H1 (cell line): ENCODE data around the gene KCNAB2. TPM values are rescaled to one million over a fixed set of nuclear protein-coding genes. Genes with fewer than 3 reads are reported as not detected.

ENCODE experiments used
- CTCF ChIA-PET: fragments of 300-600 bp; sonication (Branson Sonifier 250); formaldehyde crosslinking; loops from one replicate; lab custom pipeline; 2021; ENCODE audit not compliant: partially characterized antibody; lab: Charles Lee
- POLR2A ChIA-PET: fragments of 300-600 bp; sonication (Branson Sonifier 250); formaldehyde crosslinking; loops from one replicate; lab custom pipeline; 2021; ENCODE audit warnings: inconsistent platforms; ENCODE audit not compliant: partially characterized antibody; lab: Charles Lee
- DNase-seq, 2 experiments: peaks; one replicate each; pipeline versions ENCODE4 v3.0.0 to v3.0.0-alpha.2; 2010 to 2022; ENCODE audit warnings: low spot score in 2 of 2, low read depth in 1 of 2, mixed read lengths in 1 of 2
- FAIRE-seq: peaks from 2 replicates; lab custom pipeline; 2011; peaks lifted over from hg19 to GRCh38; lab: Jason Lieb, UNC
- H2AFZ ChIP-seq: 2 replicates; pipeline ENCODE4 v1.8.1; 2012; ENCODE audit warnings: low read length, inconsistent platforms
- H2AK5ac ChIP-seq: 2 replicates; pipeline ENCODE4 v1.6.1; 2013; ENCODE audit warnings: low read depth, low read length
- H2BK120ac ChIP-seq: replicated peaks from 2 replicates; pipeline ENCODE3; 2013; ENCODE audit warnings: low read depth, low read length, inconsistent platforms
- H2BK12ac ChIP-seq: 2 replicates; pipeline ENCODE4 v1.6.1; 2013; ENCODE audit warnings: low read depth, low read length
- H2BK15ac ChIP-seq: 2 replicates; pipeline ENCODE4 v1.6.1; 2013; ENCODE audit warnings: low read length
- H2BK20ac ChIP-seq: 2 replicates; pipeline ENCODE4 v1.6.1; 2013; ENCODE audit warnings: low read length
- H2BK5ac ChIP-seq: 2 replicates; pipeline ENCODE4 v1.6.1; 2013; ENCODE audit warnings: low read depth, low read length
- H3K14ac ChIP-seq: 2 replicates; pipeline ENCODE4 v1.6.1; 2013; ENCODE audit warnings: inconsistent platforms; ENCODE audit not compliant: insufficient read length
- H3K18ac ChIP-seq: 2 replicates; pipeline ENCODE4 v1.6.1; 2013; ENCODE audit warnings: low read length; ENCODE audit errors: extremely low read depth
- H3K23ac ChIP-seq: 2 replicates; pipeline ENCODE4 v1.6.1; 2013; ENCODE audit warnings: inconsistent platforms; ENCODE audit not compliant: insufficient read length
- H3K23me2 ChIP-seq: 2 replicates; pipeline ENCODE4 v1.6.1; 2013; ENCODE audit warnings: low read depth, low read length
- H3K27ac ChIP-seq: 2 replicates; pipeline ENCODE4 v1.6.1; 2011; ENCODE audit warnings: low read depth, low read length, inconsistent platforms
- H3K27me3 ChIP-seq, 4 experiments: replicated peaks in 1 of 4; 1 replicate in 1 of 4; 2 replicates in 3 of 4; pipeline versions ENCODE4 v1.6.1 to v1.8.1; 2011 to 2013; ENCODE audit warnings: low read length in 3 of 4, mild to moderate bottlenecking in 3 of 4, inconsistent platforms in 2 of 4, mixed read lengths in 2 of 4, moderate library complexity in 1 of 4; ENCODE audit not compliant: control insufficient read depth in 3 of 4, insufficient read depth in 3 of 4; ENCODE audit errors: extremely low read depth in 1 of 4
- H3K36me3 ChIP-seq, 4 experiments: 2 replicates each; pipeline versions ENCODE4 v1.6.1 to v1.8.1; 2011 to 2013; ENCODE audit warnings: mild to moderate bottlenecking in 4 of 4, low read length in 3 of 4, moderate library complexity in 2 of 4, control low read depth in 1 of 4, inconsistent platforms in 1 of 4; ENCODE audit not compliant: insufficient read depth in 4 of 4, control insufficient read depth in 2 of 4
- H3K4ac ChIP-seq: replicated peaks from 2 replicates; pipeline ENCODE3; 2013; ENCODE audit warnings: low read length, low read depth, mixed read lengths, inconsistent platforms; ENCODE audit not compliant: insufficient read length
- H3K4me1 ChIP-seq, 4 experiments: replicated peaks in 1 of 4; 1 replicate in 1 of 4; 2 replicates in 3 of 4; pipeline versions ENCODE4 v1.6.1 to v1.8.1; 2011 to 2013; ENCODE audit warnings: low read length in 3 of 4, inconsistent platforms in 2 of 4, mixed read lengths in 1 of 4; ENCODE audit not compliant: insufficient read depth in 4 of 4, control insufficient read depth in 3 of 4
- H3K4me2 ChIP-seq, 2 experiments: 2 replicates each; pipeline versions ENCODE4 v1.6.1 to v1.8.1; 2011 to 2013; ENCODE audit warnings: low read depth in 2 of 2, low read length in 2 of 2, control low read depth in 1 of 2, inconsistent platforms in 1 of 2, mild to moderate bottlenecking in 1 of 2; ENCODE audit not compliant: insufficient read depth in 1 of 2
- H3K4me3 ChIP-seq, 4 experiments: fragments of 200-600, 300-600 bp in 1 of 4; sonication (generic), shearing (Covaris generic), sonication (Bioruptor Twin) in 1 of 4; 2 replicates each; pipeline versions ENCODE4 v1.5.1 to v1.8.1; 2011 to 2016; ENCODE audit warnings: low read length in 4 of 4, low read depth in 3 of 4, control low read depth in 2 of 4, inconsistent platforms in 2 of 4, mild to moderate bottlenecking in 2 of 4, mixed read lengths in 1 of 4, moderate library complexity in 1 of 4; ENCODE audit not compliant: insufficient read depth in 2 of 4; ENCODE audit errors: extremely low read depth in 1 of 4
- H3K56ac ChIP-seq: replicated peaks from 2 replicates; pipeline ENCODE3; 2013; ENCODE audit warnings: low read depth, mild to moderate bottlenecking, mixed read lengths, low read length, inconsistent platforms; ENCODE audit not compliant: insufficient read length
- H3K79me1 ChIP-seq: 2 replicates; pipeline ENCODE4 v1.6.1; 2013; ENCODE audit warnings: low read depth, low read length, control low read depth
- H3K79me2 ChIP-seq, 2 experiments: 2 replicates each; pipeline versions ENCODE4 v1.6.1 to v1.8.1; 2012 to 2013; ENCODE audit warnings: low read length in 2 of 2, mild to moderate bottlenecking in 2 of 2, inconsistent platforms in 1 of 2; ENCODE audit not compliant: insufficient read depth in 2 of 2, control insufficient read depth in 1 of 2
- H3K9ac ChIP-seq, 4 experiments: replicated peaks in 1 of 4; 1 replicate in 1 of 4; 2 replicates in 3 of 4; pipeline versions ENCODE4 v1.6.1 to v1.8.1; 2011 to 2013; ENCODE audit warnings: low read depth in 3 of 4, low read length in 3 of 4, control low read depth in 2 of 4, mild to moderate bottlenecking in 2 of 4, moderate library complexity in 2 of 4, inconsistent platforms in 1 of 4; ENCODE audit errors: extremely low read depth in 1 of 4
- H3K9me3 ChIP-seq, 2 experiments: 2 replicates each; pipeline versions ENCODE4 v1.6.1 to v1.8.1; 2012 to 2013; ENCODE audit warnings: mild to moderate bottlenecking in 2 of 2, moderate library complexity in 2 of 2, control low read depth in 1 of 2, inconsistent platforms in 1 of 2, low read depth in 1 of 2, low read length in 1 of 2, mixed read lengths in 1 of 2; ENCODE audit not compliant: insufficient read depth in 2 of 2
- H4K20me1 ChIP-seq, 2 experiments: replicated peaks in 1 of 2; 2 replicates each; pipeline versions ENCODE3 to v1.8.1; 2011 to 2013; ENCODE audit warnings: inconsistent platforms in 2 of 2, low read length in 2 of 2, mild to moderate bottlenecking in 1 of 2; ENCODE audit not compliant: insufficient read depth in 2 of 2, control insufficient read depth in 1 of 2
- H4K5ac ChIP-seq: 2 replicates; pipeline ENCODE4 v1.6.1; 2013; ENCODE audit warnings: low read length, low read depth, mixed read lengths, inconsistent platforms; ENCODE audit not compliant: insufficient read length
- H4K8ac ChIP-seq: 2 replicates; pipeline ENCODE4 v1.8.0; 2013; ENCODE audit warnings: mild to moderate bottlenecking, moderate library complexity, low read length, inconsistent platforms; ENCODE audit not compliant: insufficient read depth; ENCODE audit errors: extremely low read depth
- H4K91ac ChIP-seq: replicated peaks from 2 replicates; pipeline ENCODE3; 2013; ENCODE audit warnings: low read length, mixed read lengths, inconsistent platforms; ENCODE audit not compliant: insufficient read length
- ATF2 ChIP-seq: IDR thresholded peaks from 2 replicates; pipeline ENCODE4 v1.6.1; 2012; ENCODE audit warnings: low read length, inconsistent platforms
- CBX5 ChIP-seq: fragments of 300-800, 300-1000 bp; sonication (generic); IDR thresholded peaks from 2 replicates; pipeline ENCODE4 v1.7.1; 2016; ENCODE audit warnings: antibody characterized with exemption, low read length, low read depth
- E2F6 ChIP-seq: IDR thresholded peaks from 2 replicates; pipeline ENCODE4 v1.6.1; 2012; ENCODE audit warnings: inconsistent platforms
- MAFK ChIP-seq: IDR thresholded peaks from 2 replicates; pipeline ENCODE4 v1.6.1; 2012; ENCODE audit warnings: low read depth, mild to moderate bottlenecking, improper control_type of control experiment, low read length
- POLR2AphosphoS5 ChIP-seq: IDR thresholded peaks from 2 replicates; pipeline ENCODE4 v1.6.1; 2011; ENCODE audit warnings: low read depth, low read length
- RFX5 ChIP-seq: IDR thresholded peaks from 2 replicates; pipeline ENCODE4 v1.6.1; 2011; ENCODE audit warnings: low read depth, low read length, improper control_type of control experiment, borderline replicate concordance
- RXRA ChIP-seq: IDR thresholded peaks from 2 replicates; pipeline ENCODE4 v1.6.1; 2011; ENCODE audit warnings: low read depth, mild to moderate bottlenecking, low read length, moderate library complexity; ENCODE audit not compliant: insufficient read depth
- SAP30 ChIP-seq: fragments of 300-600 bp; sonication (generic); IDR thresholded peaks from 2 replicates; pipeline ENCODE4 v1.7.1; 2012; ENCODE audit warnings: low read length, moderate library complexity, mild to moderate bottlenecking, inconsistent platforms; ENCODE audit not compliant: insufficient read depth, insufficient replicate concordance
- SRF ChIP-seq: IDR thresholded peaks from 2 replicates; pipeline ENCODE4 v1.6.1; 2011; ENCODE audit warnings: mild to moderate bottlenecking, low read depth, low read length, moderate library complexity
- WGBS, 2 experiments: shearing (Covaris generic) in 1 of 2; methylation state at CpG; one replicate each; pipeline versions ENCODE4 v1.1.6 to v1.1.7; 2013 to 2015; ENCODE audit warnings: low lambda C conversion rate in 2 of 2, mixed read lengths in 2 of 2, inconsistent platforms in 1 of 2, low coverage in 1 of 2, missing lambda C conversion rate in 1 of 2; ENCODE audit not compliant: insufficient replicate concordance in 2 of 2, insufficient coverage in 1 of 2, insufficient read length in 1 of 2; ENCODE audit errors: extremely low coverage in 1 of 2, missing lambda C conversion rate in 1 of 2; 5-methylcytosine and 5-hydroxymethylcytosine counted together
- polyA plus RNA-seq, 7 experiments: library from polyadenylated mRNA; depleted of rRNA in 3 of 7; stranded (reverse) in 5 of 7; unstranded in 2 of 7; fragments of >200 nt in 5 of 7; fragments of 200-250 nt in 2 of 7; gene quantifications; 1 replicate in 5 of 7; 2 replicates in 1 of 7; 4 replicates in 1 of 7; pipeline versions ENCODE4 v1.2.1 to v1.2.3, GENCODE V29; 2011 to 2013; ENCODE audit warnings: missing spikeins in 2 of 7, mixed read lengths in 2 of 7
- total RNA-seq: library from RNA; stranded (reverse); fragmentation: NEBNext Ultra II Directional; extraction: Animal tissue kit (Norgen Biotek cat#: 25700); gene quantifications from 2 replicates; pipeline ENCODE4 v1.2.1, GENCODE V29; 2021

Gene KCNAB2
- total and polyA plus RNA-seq, 2 of the 8 experiments (the other 6 are each of a cell fraction or from before 2014, with no cell fraction given): 4.5 to 7.0 TPM

- CTCF ChIA-PET: interaction anchor here (0.7 to 2.1 kb wide), 16 partner anchors 8 to 101 kb away, joined by 3 to 14 read pairs (median 4); no protein-coding TSS in a partner anchor
- no peak overlapping the region for H2BK20ac ChIP-seq
- H3K14ac ChIP-seq: no peak overlapping the region
- no peak overlapping the region for H2BK15ac ChIP-seq
- no peak overlapping the region for H3K56ac ChIP-seq
- POLR2A ChIA-PET: interaction anchor here (0.8 kb wide), 1 partner anchor 28 kb away, joined by 3 read pairs; no protein-coding TSS in a partner anchor
- no peaks in the 10 kb centered on the region for H3K79me2 ChIP-seq
- H3K9ac ChIP-seq: no peak overlapping the region
- no peak overlapping the region for H3K4me3 ChIP-seq
- H3K18ac ChIP-seq: no peak overlapping the region
- H2BK120ac ChIP-seq: no peak overlapping the region
- H3K79me1 ChIP-seq: no peaks in the 10 kb centered on the region
- H4K91ac ChIP-seq: no peak overlapping the region
- no peaks in the 10 kb centered on the region for H3K9me3 ChIP-seq
- 72 to 100% methylated on average over 2 of the region's 2 CpGs for WGBS, 2 experiments
- H3K4me1 ChIP-seq: peaks cover 0 to 4% (median 3%) of the 10 kb centered on the region in 4 experiments; a peak in 2 of 7 replicates
- H4K8ac ChIP-seq: no peak overlapping the region
- H2AFZ ChIP-seq: no peak overlapping the region
- H3K23ac ChIP-seq: no peak overlapping the region
- FAIRE-seq (no peak), DNase-seq (no peak)
- no peak overlapping the region for H3K27ac ChIP-seq
- no peaks in the 10 kb centered on the region; a peak in 1 of 7 replicates for H3K27me3 ChIP-seq
- H2BK12ac ChIP-seq: no peak overlapping the region
- no peak overlapping the region for H2AK5ac ChIP-seq
- H3K4ac ChIP-seq: no peak overlapping the region
- no peaks in the 10 kb centered on the region for H3K36me3 ChIP-seq
- no peak overlapping the region for H3K4me2 ChIP-seq
- H4K20me1 ChIP-seq: no peaks in the 10 kb centered on the region
- H4K5ac ChIP-seq: no peak overlapping the region
- peaks cover 20% of the 10 kb centered on the region; the same call in 1 of the 2 replicates for H3K23me2 ChIP-seq
- H2BK5ac ChIP-seq: no peak overlapping the region
- no peak for TF ChIP-seq SRF
- no peak for TF ChIP-seq ATF2
- no peak for TF ChIP-seq POLR2AphosphoS5
- TF ChIP-seq RFX5: no peak
- TF ChIP-seq RXRA: no peak
- TF ChIP-seq CBX5: no peak
- TF ChIP-seq E2F6: no peak
- no peak for TF ChIP-seq MAFK
- no peak for TF ChIP-seq SAP30
Measured at GRCh38 chr1:6108476-6108875, 62.8 kb downstream of the KCNAB2 start.
